B cell (primary cell): Measurements from ENCODE around the gene FMNL2.

Source experiments
- CTCF ChIP-seq: fragments of 200-600 bp; IDR thresholded peaks from one replicate; pipeline ENCODE4 v1.8.0; 2022; ENCODE audit warnings: antibody characterized with exemption, mild to moderate bottlenecking
- EZH2 ChIP-seq: IDR thresholded peaks from 2 replicates; pipeline ENCODE4 v1.6.1; 2012; ENCODE audit warnings: borderline replicate concordance, low read depth, mild to moderate bottlenecking, moderate library complexity, low read length; ENCODE audit not compliant: insufficient read depth, poor library complexity, severe bottlenecking

- TF ChIP-seq CTCF (no peak), EZH2 (no peak)
Observed at GRCh38 chr2:152683400-152683799, 348.4 kb downstream of the FMNL2 start.
